GM18517 (cell line): ENCODE data around the gene MTHFSD.

Experiments
- ATAC-seq: cut with Tn5 transposase; IDR thresholded peaks from one replicate; pipeline ENCODE4 v1.9.1; 2021; ENCODE audit warnings: mild to moderate bottlenecking, moderate library complexity; ENCODE audit not compliant: unreplicated experiment

MTHFSD gene

GRCh38 chr16:86553356-86553755 lies 1.7 kb downstream of the MTHFSD start:
- no peak for ATAC-seq

GRCh38 chr16:86550281-86550680 lies 4.8 kb downstream of the MTHFSD start:
- no peak for ATAC-seq

GRCh38 chr16:86549893-86550190 lies 5.2 kb downstream of the MTHFSD start:
- no peak for ATAC-seq

GRCh38 chr16:86549076-86549892 lies 5.8 kb downstream of the MTHFSD start:
- ATAC-seq = no peak

GRCh38 chr16:86547286-86547685 lies 7.7 kb downstream of the MTHFSD start:
- ATAC-seq = no peak

GRCh38 chr16:86546638-86547013 lies 8.4 kb downstream of the MTHFSD start:
- no peak for ATAC-seq

GRCh38 chr16:86545954-86546637 lies 8.9 kb downstream of the MTHFSD start:
- ATAC-seq = no peak

GRCh38 chr16:86545481-86545880 lies 9.6 kb downstream of the MTHFSD start:
- no peak for ATAC-seq

GRCh38 chr16:86542756-86543750 lies 12.0 kb downstream of the MTHFSD start:
- ATAC-seq = no peak

GRCh38 chr16:86541560-86541959 lies 13.5 kb downstream of the MTHFSD start:
- no peak for ATAC-seq

- no peak for ATAC-seq
Observed at GRCh38 chr16:86540894-86541293, 14.1 kb downstream of the MTHFSD start.

- ATAC-seq = no peak
Observed at GRCh38 chr16:86538196-86538780, 16.7 kb downstream of the MTHFSD start.

GRCh38 chr16:86537486-86537885 lies 17.5 kb downstream of the MTHFSD start:
- no peak for ATAC-seq

GRCh38 chr16:86536621-86537020 lies 18.4 kb downstream of the MTHFSD start:
- ATAC-seq = no peak

- no peak for ATAC-seq
Observed at GRCh38 chr16:86534779-86535615, 20.0 kb downstream of the MTHFSD start.

- ATAC-seq = no peak
Observed at GRCh38 chr16:86533767-86534351, 21.2 kb downstream of the MTHFSD start.

- no peak for ATAC-seq
Observed at GRCh38 chr16:86533076-86533475, 22.0 kb downstream of the MTHFSD start.

GRCh38 chr16:86532526-86532815 lies 22.6 kb downstream of the MTHFSD start:
- ATAC-seq = no peak

GRCh38 chr16:86531641-86532525 lies 23.2 kb downstream of the MTHFSD start:
- no peak for ATAC-seq
